GM18873 (cell line): Measurements from ENCODE around the gene TAL1.
"Not testable (repeated sequence)": the region's sequence is repeated elsewhere in the genome, so short reads cannot be mapped to it uniquely, and the experiment has no call there.

ENCODE experiments used
- ATAC-seq: cut with Tn5 transposase; IDR thresholded peaks from one replicate; pipeline ENCODE4 v1.9.1; 2021; ENCODE audit warnings: mild to moderate bottlenecking, moderate library complexity, moderate number of reproducible peaks; ENCODE audit not compliant: unreplicated experiment, low FRiP score

Gene TAL1

DNA sequence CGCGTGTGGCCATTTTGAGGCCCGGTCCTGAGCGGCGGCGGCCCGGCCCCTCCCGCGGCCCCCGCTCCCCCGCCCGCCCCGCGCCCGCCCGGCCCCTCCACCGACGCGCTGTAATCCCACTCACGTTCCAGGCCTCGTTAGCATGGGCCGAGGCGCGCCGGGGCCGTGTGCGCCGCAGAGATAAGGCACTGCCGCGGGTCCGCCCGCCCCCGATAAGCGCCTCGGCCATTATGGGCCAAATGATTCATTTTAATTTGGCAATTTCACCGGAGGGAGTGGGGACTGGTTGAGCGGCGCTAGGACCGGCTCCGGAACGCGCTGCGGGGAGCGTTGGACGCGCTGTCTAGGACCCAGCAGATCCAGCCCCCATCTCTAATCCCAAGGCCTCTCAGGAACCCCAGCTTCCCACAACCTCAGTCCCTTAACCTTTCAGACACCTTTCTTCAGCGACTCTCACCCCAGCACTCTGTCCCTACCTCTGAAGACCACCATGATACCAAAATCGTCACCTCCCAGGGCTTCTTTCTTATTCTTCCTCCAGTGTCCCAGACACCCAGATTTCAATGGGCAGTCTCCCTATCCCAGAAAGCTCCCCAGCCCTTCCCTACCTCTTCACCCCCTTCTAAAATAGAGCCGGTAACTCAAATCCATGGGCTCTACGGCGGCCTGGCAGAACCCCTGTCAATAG lies at the start of gene TAL1:
Gene TAL1, minus strand, starts transcription at position 39 of the 688 bp plus-strand sequence. CDS start 6,337 bp downstream, outside the sequence.
- ATAC-seq, result no peak

DNA sequence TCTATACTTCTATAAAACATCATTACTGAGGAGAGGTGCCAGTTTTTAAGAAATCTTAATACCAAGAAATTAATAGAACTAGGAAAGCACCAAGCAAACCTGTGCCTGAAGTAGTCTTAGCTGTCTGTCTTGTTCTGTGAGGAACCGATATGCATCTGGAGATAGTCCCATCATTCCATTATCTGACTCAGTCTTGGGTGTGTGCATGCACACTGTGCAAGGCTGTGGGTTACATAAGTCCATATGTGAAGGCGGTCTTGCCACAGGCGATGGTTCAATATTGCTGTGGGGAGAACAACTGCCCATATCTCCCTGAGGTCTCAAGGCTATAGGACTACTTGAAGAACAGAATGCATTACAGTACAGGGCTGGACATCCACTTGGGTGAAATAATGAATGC lies 48.1 kb upstream of the TAL1 start:
- ATAC-seq, result no peak

DNA sequence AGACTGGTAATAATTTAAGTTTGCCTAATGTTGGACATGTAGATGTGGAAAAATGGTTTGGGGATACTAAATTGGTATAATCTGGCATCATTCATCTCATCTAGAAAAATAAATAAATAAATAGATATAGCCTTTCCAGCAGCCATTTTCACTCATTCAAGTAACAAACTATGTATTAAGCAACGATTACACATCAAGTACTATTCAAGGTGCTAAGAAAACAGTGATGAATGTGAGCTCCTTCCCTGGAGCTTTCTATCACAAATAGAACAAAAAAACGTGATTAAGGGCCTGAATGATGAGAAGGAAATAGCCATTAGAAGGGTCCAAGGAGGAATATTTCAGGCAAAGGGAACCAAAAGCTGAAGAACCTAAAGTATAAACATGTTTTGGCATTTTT lies 44.8 kb upstream of the TAL1 start:
- ATAC-seq, result no peak

DNA sequence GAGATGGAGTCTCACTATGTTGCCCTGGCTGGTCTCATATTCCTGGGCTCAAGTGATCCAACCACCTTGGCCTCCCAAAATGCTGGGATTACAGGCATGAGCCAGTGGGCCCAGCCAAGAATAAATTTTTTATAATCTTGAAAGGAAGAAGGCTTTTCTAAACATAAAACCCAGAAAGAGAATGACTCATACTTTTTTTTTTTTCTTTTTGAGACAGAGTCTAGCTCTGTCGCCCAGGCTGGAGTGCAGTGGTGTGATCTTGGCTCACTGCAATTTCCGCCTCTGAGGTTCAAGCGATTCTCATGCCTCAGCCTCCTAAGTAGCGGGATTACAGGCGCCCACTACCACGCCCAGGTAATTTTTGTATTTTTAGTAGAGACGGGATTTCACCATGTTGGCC lies 43.8 kb upstream of the TAL1 start:
- not testable (repeated sequence) for ATAC-seq

DNA sequence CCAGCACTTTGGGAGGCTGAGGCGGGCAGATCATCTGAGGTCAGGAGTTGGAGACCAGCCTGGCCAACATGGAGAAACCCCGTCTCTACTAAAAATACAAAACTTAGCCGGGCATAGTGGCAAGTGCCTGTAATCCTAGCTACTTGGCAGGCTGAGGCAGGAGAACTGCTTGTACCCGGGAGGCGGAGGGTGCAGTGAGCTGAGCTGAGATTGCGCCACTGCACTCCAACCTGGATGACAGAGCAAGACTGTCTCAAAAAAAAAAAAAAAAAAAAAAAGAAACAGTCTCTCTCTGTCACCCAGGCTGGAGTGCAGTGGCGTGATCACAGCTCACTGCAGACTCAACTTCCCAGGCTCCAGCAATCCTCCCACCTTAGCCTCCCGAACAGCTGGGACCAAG lies 33.5 kb upstream of the TAL1 start:
- ATAC-seq, result not testable (repeated sequence)

DNA sequence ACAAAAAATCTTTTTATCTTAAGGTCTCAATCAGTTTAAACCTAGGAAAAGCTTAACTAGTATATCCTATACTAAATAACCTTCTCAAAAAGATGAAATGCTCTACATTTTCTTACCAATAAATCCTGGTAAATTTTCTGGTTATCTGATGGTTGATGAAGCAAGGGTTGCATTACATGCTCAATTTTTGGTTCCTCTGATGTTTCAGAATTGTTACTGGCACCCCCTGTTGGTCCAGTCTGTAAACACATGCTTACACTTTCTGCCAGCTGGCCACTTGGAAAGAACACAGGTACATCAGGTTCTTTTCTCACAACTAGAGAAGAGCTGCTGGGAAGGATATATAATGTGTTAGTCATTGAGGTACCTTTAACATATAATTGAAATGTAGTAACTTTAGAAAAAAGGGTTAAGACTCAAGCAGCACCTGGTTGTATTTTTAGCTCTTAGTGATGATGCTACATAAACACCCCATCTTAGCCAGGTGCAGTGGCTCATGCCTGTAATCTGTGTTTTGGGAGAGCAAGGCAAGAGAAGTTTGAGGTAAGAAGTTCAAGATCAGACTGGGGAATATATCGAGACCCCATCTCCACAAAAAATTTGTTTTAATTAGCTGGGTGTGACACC lies 30.9 kb upstream of the TAL1 start:
- ATAC-seq, result no peak

DNA sequence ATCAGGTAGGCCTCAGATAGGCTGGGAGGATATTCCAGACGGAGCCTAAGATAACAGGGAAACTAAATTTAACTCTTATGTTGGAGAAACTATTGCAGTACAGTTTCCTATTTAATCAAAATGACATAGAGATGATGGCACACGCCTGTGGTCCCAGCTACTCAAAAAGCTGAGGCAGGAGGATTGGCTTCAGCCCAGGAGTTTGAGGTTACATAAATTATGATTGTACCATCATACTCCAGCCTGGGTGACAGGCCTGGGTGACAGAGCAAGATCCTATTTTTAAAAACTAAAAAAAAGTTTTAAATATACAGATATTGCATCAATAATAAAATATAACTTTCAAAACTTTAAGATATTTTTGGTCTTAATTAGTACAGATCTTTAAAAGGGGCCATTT lies 25.2 kb upstream of the TAL1 start:
- no peak for ATAC-seq

DNA sequence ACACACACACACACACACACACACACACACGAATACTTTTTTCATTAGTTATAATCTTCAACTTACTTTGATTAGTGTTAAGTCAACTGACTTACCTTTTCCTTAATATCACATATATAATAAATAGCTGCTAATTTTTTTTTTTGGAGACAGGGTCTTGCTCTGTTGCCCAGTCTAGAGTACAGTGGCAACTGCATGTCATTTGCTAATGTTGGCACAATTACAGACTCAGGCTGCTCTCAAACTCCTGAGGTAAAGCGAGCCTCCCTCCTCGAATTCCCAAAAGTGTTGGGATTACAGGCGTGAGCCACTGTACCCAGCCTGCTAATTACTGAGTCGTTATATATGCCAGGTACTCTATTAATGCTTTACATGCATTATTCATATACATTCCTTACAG lies 20.8 kb upstream of the TAL1 start:
- no peak for ATAC-seq

DNA sequence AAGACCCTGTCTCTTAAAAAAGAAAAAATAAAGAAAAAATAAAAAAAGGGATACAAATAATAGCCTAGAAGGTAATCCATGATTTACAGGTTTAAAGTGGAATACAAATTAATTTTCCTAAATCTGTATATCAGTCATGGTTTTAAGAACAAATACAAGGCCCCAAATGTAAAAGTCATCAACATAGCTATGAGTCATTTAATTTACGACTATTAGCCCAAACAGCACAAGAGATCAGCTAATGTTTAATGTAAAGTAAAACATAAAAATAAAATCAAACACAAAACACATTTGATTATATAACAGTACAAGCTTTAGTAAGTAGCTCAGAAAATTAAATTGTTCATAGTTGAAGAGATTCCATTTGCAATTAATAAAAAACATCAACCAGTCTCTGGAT lies 20.3 kb upstream of the TAL1 start:
- ATAC-seq, result no peak

DNA sequence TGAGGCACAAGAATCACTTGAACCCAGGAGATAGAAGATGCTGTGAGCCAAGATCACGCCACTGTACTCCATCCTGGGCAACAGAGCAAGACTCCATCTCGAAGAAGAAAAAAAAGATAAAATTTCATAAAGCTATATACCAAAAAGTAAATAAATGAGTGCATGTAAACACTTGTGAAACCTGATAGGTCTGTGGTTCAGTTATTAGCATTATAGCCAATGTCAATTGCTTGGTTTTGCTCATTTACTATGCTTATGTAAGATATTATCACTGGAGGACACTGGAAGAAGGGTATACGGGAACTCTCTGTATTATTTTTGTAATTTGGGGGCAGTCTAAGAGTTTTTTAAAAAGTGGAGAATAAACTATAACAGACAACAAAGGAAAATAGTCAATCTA lies 17.7 kb upstream of the TAL1 start:
- ATAC-seq, result no peak

DNA sequence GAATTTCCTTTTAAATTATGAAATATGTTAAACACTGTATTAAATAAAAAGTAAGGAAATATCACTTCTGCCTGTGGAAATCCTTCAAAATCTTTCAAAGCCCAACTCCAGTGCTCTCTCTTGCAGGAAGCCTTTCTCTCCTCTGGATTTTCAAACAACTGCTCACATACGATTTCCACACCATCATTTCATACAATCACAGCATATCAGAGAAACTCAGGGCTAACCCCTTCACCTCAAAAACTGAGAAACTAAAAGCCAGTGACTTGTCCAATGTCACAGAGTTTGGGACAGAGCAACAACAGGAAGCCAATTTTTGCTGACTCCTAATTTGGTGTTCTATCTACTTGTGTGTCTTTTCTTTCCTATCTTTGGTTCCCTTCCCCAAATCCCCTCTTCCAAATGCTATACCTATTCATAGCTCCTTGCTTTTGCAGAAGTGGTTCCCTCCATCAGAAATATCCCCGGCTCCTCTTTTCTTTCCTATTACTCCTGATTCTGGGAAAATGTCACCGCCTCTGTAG lies 12.4 kb upstream of the TAL1 start:
- ATAC-seq, result no peak

DNA sequence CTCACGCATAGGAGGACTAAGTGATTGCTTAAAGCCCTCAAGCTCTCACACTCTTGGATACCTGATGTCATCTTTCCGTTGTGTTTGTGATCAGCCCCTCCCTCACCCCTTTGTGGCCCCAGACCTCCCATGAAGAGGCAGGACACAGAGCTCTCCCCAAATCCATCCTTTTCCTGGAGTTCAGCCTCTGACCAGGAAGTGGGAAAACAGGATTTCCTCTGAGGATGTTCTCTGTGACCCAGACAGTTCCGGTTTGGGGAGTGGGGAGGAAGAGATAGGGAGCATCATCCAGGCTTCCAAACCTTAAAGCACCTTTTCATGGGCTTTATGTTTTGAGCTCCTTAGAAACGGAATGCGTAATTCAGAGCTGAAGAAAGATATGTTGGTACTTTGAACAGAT lies 11.9 kb upstream of the TAL1 start:
- no peak for ATAC-seq

DNA sequence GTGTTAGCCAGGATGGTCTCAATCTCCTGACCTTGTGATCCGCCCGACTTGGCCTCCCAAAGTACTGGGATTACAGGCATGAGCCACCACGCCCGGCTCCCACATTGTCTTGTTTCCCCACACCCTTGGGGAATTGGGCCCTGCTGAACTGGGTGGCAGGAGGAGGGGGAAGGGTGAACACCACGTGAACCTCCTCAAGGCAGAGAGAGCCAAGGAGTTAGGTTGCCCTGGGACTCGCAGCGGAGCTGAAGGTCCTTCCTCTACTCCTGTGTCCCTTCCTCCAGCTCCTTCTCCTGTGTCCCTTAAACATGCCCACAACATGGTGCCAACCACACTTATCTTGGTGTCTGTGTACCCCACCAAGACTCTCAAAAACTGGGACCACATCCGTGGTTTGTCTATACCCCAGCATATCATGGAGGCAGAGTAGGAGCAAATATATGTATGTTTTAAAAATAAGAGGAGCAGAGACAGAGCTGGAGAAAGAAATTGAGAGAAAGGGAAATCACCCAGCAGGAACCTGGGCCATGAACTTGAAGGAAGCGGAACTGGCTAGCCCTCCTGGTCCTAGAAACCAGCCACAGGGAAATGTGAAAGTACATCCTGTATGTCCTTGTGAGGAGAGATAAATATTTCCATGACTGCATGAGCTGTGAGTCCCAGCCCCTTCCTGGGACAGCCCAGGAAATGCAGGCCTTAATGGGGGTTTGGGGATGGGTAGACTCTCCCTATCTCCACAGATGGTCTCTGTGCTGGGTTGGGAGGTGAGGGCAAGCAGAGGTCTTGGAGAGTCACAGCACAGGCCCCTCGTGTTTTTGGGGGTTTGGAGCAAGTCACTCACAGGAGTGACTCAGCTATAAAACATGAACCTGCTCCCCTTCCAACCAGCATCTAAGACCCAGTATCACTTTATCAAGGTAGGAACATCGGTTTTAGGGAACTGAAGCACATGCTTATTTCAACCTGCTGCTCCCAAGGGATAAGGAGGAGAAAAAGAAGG lies 9.4 kb upstream of the TAL1 start:
- ATAC-seq, result no peak

DNA sequence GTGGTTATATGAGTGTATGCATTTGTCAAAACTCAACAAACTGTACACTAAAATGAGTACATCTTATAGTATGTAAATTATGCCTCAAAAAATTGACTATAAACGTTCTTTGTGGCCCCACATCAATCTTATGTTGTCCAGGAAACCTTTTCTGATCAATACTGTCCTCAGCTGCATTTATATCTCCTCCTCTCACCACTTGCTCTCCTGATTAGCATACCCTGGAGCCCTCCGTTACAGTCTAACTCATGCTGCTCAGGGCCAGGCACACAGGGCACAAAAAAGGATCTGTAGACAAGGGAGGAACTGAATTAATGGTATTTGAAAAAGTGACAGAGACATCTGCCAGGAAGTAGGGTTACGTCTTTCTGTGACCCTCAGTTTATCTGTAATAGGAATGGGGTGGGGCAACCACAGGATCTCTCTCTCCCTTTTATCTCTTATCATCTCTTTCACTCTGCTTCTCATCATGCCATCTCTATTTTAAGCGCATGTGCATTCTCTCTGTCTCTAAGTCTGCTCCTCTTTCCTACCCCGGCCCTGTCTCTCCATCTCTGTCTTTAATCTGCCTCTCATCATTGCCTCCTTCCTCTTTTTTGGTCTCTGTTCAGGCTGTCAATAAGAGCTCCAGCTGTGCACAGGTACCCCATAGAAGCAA lies 7.0 kb upstream of the TAL1 start:
- no peak for ATAC-seq

DNA sequence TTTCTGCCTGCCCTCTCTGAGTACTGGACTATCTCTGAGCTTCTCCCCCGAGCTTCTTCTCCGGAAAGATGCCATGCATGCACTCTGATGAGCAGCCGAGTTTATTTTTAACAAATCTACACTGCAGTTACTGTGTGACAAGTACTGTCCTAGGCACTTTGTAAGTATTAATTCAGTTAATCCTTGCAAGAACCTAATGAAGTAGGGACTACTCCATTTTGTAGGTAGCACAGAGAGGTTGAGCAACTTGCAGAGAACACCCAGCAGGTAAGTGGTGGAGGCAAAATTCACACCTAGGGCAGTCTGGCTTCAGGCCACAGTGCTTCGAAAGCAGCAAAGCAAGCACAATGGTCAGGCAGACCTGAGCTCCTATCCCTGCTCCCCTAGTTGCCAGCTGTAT lies 3.8 kb upstream of the TAL1 start:
- ATAC-seq, result no peak

DNA sequence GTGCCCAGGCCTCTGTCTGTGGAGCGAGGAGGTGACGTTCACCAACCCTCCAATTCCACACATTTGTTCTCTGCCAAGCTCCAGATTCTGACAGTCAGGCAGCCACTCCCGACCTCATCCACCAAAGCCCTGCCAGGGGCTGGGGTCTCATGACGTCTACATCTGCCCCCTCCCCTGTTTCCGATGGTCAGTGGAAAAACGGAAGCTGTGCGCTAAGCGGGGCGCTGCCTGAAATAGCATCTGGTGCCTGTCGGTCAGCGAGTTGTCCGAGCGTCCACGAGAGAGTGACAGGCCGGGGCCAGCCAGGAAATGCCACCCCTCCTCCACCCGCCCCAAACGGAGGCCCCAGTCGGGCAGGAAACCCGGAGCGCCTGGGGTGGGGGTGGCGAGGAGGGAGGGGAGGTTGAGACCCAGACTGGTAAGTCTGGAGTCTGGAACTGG lies 3.2 kb upstream of the TAL1 start:
- no peak for ATAC-seq

DNA sequence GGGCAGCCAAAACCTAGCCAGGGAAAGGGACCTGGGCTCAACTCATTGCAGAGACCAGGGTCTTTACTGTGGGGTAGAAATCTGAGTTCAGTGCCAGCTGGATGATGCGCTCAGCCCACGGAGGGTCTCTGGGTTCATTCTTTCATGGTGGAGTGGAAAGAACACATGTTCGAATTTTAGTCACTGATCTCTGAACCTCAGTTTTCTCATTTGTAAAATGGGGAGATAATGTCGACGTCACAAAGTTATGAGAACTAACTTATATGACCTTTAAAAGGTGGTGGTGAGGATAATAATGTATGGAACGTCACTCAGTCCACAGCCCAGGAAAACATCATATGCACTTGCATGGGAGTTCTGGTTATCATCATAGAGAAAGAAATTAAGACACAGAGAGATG lies 1.2 kb upstream of the TAL1 start:
- no peak for ATAC-seq

DNA sequence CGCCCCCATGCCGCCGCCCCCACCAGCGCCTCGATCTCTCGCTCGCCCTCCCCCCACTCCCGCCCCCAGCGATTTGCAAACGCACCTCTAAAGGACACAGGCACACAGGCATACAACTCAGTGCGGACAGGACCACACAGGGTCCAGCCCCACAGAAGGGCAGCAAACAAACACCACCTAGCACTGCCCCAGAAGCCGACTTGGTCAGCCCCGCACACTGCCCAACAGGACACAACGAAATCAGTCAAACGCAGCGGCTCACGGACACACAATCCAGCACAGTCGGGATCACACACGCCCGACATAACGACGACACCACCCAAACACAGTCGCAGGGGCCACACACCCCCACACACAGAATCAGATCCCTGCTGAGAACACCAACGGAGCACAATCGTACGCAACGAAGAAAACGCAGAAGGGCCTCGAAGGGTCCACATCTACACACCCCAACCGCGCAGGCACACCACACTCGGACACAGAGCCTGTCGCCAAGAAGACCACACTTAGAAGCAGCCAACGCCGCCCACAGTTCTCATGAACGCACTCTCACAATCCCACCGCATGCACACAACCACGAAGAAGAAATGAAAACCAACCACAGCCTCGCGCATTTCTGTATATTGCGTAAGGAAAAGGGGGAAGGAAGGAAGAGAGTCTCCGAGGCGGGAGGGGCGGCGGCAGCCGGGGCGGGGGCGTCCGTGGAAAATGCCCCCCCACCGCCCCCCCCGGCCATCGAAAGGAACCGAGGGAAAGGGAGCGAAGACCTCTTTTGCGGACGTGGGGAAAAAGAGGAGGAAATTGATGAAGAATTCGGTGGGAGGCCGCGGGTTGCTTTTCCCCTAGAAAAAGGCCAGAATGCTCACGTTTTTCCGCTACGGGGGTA lies 481 bp downstream of the TAL1 start:
- ATAC-seq, result no peak

DNA sequence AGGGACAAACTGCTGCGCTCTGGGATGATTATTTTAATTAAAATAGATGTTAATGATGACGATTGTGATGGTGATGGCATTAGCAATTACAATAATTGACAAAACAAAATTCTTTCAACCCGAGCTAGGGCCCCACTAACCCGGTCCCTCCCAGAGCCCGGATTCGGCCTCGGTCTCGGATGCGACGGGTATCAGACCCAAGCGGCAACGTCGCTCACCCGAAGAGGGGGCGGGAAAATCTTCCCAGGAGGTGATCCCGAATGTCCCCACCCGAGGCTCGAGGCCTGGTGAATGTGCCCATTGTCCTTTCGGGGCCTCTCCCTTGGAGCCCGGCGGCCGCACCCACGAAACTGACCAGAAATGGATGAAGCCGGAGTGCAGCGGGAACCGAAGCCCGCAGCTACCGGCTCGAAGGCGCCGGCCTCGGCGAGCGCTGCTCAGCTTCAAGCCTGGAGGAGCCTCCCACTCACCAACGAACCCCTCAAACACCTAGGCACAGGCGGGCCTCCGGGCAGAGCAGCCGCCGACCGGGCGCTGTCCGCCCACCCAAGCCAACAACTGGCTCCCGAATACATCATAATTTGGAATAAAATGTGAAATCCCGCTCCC lies 1.2 kb downstream of the TAL1 start:
- no peak for ATAC-seq
